Ishikawa (cell line): ENCODE results near the gene ZNF609.

Experiments
- CEBPB ChIP-seq: IDR thresholded peaks from 2 replicates; pipeline ENCODE4 v1.6.1; 2012
- CREB1 ChIP-seq: IDR thresholded peaks from 2 replicates; pipeline ENCODE4 v1.6.1; 2012; ENCODE audit warnings: low read depth
- EGR1 ChIP-seq: IDR thresholded peaks from 2 replicates; pipeline ENCODE4 v1.6.1; 2012
- EP300 ChIP-seq: IDR thresholded peaks from 2 replicates; pipeline ENCODE4 v1.6.1; 2012; ENCODE audit warnings: borderline replicate concordance
- FOXM1 ChIP-seq: IDR thresholded peaks from 2 replicates; pipeline ENCODE4 v1.6.1; 2012; ENCODE audit warnings: low read depth, borderline replicate concordance
- RAD21 ChIP-seq: IDR thresholded peaks from 2 replicates; pipeline ENCODE4 v1.6.1; 2012; ENCODE audit warnings: low read depth
- TCF12 ChIP-seq: IDR thresholded peaks from 2 replicates; pipeline ENCODE4 v1.6.1; 2012; ENCODE audit warnings: low read depth
- TEAD4 ChIP-seq: IDR thresholded peaks from 2 replicates; pipeline ENCODE4 v1.6.1; 2012
- TF ChIP-seq, protein P1 (sequence below): IDR thresholded peaks from 2 replicates; pipeline ENCODE4 v1.6.1; 2012
- TF ChIP-seq, protein P2 (sequence below): IDR thresholded peaks from 2 replicates; pipeline ENCODE4 v1.6.1; 2012
- TF ChIP-seq, protein P3 (sequence below): IDR thresholded peaks from 2 replicates; pipeline ENCODE4 v1.6.1; 2012; ENCODE audit warnings: low read depth, mild to moderate bottlenecking

DNA sequence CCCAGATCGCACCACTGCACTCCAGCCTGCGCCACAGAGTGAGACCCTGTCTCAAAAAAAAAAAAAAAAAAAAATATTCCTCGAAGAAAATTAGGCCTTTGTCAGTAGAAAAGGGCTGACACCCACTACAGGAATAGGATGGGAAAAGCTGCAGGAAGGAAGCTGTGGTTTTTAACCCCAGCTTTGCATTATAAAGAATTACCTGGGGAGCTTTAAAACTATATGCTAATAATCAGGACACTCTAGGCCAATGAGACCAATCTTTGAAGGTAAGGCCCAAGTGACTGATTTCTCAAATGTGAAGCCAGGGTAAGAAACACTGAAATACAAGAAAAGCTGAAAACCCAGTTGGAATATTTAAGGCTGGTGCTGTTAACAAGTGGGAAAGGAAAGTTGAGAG is 240.7 kb downstream of the ZNF609 start:
- TF ChIP-seq CREB1 (no peak), EGR1 (no peak), RAD21 (no peak), CEBPB (no peak), TCF12 (no peak), FOXM1 (no peak), EP300 (no peak), TEAD4 (no peak)
- TF ChIP-seq, protein P1, sequence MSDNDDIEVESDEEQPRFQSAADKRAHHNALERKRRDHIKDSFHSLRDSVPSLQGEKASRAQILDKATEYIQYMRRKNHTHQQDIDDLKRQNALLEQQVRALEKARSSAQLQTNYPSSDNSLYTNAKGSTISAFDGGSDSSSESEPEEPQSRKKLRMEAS: no peak
- TF ChIP-seq, protein P2, sequence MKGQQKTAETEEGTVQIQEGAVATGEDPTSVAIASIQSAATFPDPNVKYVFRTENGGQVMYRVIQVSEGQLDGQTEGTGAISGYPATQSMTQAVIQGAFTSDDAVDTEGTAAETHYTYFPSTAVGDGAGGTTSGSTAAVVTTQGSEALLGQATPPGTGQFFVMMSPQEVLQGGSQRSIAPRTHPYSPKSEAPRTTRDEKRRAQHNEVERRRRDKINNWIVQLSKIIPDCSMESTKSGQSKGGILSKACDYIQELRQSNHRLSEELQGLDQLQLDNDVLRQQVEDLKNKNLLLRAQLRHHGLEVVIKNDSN: no peak
- TF ChIP-seq, protein P3, sequence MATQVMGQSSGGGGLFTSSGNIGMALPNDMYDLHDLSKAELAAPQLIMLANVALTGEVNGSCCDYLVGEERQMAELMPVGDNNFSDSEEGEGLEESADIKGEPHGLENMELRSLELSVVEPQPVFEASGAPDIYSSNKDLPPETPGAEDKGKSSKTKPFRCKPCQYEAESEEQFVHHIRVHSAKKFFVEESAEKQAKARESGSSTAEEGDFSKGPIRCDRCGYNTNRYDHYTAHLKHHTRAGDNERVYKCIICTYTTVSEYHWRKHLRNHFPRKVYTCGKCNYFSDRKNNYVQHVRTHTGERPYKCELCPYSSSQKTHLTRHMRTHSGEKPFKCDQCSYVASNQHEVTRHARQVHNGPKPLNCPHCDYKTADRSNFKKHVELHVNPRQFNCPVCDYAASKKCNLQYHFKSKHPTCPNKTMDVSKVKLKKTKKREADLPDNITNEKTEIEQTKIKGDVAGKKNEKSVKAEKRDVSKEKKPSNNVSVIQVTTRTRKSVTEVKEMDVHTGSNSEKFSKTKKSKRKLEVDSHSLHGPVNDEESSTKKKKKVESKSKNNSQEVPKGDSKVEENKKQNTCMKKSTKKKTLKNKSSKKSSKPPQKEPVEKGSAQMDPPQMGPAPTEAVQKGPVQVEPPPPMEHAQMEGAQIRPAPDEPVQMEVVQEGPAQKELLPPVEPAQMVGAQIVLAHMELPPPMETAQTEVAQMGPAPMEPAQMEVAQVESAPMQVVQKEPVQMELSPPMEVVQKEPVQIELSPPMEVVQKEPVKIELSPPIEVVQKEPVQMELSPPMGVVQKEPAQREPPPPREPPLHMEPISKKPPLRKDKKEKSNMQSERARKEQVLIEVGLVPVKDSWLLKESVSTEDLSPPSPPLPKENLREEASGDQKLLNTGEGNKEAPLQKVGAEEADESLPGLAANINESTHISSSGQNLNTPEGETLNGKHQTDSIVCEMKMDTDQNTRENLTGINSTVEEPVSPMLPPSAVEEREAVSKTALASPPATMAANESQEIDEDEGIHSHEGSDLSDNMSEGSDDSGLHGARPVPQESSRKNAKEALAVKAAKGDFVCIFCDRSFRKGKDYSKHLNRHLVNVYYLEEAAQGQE: no peak
